Activated CD8-positive, alpha-beta memory T cell treated with anti-CD3 and anti-CD28 coated beads for 48 hours (primary cell): ENCODE data around the gene NOP9.
"Not testable (repeated sequence)": the region's sequence is repeated elsewhere in the genome, so short reads cannot be mapped to it uniquely, and the experiment has no call there.

Experiments used
- DNase-seq, 3 experiments: peaks; one replicate each; pipeline ENCODE4 v3.0.0-alpha.2; 2020; ENCODE audit warnings: low read depth in 2 of 3, low spot score in 2 of 3

The NOP9 gene

DNA sequence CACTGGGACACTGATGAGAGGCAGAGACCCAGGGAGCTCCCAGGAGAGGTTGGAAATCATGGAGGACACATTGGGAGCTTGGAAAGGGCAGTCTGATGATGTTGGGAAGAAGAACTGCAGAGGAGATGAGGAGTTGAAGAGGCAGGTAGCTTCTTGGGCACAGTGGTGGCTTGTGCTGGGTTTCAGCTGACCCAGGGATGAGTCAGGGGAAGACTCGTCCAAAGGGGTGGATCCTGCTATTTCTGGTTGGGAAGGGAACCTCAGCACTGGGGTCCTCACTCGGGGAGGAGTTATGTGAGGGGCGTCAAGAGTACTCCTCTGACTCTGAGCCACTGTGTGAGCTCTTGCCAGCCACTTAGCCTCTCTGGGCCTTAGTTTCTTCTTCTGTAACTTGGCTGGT lies 23.7 kb downstream of the NOP9 start:
- DNase-seq = no peak

DNA sequence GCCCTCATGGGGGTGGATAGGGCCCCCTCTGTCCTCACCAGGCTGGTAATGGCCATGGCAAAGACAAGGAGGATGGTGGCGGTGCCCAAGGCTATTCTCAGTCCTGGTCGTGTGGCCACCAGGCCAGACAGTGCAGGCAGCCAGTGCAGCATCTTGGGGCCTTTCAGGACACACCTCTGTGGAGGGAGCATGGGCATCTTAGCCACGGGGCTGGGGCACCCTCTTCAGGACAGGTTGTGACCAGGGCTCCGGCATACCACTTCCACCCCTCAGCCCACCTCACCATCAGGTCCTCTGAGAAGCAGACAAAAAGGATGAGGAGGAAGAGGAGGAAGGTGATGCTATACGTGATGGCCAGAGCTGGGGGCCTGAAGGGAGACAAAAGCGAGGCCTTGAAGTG lies 24.4 kb downstream of the NOP9 start:
- no peak for DNase-seq

DNA sequence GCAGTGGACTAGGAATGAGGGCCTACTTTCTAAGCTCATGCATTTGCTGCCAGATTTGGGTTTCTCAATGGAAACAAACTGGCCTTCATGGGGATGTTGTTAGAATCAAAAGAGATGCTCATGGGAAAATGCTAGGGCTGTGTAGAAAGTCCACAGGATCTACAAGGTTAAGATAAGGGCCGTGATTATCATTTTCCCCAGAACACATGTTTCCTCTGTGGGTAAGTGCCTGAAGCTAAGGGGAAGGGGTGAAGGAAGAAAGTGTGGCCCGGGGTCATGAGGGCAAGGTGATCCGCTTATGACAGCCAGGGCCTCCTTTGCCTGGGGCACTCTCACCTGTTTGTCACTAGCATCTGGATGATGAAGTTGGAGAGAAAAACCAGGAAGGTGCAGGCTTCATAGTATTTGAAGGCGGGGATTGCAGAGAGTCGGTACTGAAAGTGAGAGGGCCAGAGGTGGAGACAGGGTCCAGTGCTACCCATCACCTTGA lies 25.4 kb downstream of the NOP9 start:
- DNase-seq = no peak

DNA sequence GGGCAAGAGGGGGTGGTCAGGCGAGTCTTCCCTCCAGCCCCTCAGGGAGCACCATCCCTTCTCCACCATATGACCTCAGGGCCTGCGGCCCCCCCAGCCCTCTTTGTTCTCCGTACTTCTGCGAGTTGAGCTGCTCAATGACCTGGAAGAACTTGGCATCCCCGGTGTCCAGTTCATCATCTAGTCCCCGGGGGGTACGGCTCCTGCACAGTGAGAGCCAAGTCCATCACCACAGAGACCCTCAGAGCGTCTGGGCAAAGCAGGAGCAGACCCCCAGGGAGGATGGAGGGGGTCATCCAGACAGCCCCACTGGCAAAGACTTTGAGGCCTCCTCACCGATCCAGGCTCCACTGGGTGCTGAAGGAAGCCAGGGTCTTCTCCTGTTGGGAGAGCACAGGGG lies 26.3 kb downstream of the NOP9 start:
- no peak for DNase-seq

DNA sequence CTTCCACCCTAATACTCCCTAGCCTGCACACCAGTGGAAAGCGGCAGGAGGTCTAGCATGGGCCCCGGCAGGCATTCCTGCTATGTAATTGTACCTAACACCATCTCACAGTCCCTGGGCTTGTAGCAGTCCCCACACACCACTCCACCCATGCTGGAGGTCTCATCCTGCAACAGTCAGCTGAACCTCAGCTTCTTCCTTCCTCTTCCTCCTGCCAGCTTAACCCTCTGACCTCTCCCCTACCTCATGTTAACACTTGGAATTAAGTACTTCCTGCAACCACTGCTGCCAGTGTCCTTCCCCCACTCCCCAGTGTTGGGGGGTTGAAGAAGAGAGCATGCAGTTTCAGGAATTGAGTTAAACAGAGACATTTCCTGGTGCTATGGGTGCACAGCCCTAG lies 27.7 kb downstream of the NOP9 start:
- no peak for DNase-seq

DNA sequence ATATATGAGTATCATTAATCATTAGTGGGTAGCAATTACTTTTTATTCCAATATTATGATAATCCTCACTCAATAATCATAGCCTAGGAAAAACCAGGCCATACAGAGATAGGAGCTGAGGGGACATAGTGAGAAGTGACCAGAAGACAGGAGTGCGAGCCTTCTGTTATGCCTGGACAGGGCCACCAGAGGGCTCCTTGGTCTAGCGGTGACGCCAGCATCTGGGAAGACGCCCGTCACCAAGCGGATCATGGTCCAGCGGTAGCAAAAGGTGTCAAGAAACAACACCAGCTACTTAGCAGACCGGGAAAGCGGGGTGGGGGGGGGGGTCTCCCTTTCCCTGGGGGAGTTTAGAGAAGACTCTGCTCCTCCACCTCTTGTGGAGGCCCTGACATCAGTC lies 28.3 kb downstream of the NOP9 start:
- DNase-seq = not testable (repeated sequence)

DNA sequence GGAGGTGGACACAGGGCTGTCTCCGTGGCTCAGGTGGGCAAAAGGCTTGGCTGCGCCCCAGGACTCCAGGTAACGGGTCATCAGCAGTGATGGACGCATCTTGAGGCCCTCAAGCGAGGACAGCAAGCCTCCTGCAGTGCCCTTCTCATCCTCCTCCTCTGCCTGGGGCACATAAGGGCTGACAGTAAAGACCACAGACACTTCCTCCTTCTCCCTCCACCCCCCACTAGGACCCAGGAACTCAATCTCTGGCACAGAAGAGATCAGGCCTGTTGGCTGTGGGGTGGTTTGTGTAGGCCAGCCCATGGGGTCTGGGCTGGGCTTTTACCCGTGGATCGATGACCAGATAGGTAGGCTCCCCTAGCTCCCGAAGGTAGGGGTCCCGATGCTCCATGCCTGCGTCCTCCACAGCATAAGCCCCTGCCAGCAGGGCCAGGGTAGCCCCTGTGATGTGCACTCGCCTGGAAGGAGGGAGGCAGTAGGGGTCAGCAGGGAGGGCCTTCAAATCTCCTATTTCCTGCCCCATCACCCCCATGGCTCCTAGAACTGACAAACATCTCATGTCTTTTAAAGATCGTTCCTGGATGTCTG lies 29.5 kb downstream of the NOP9 start:
- DNase-seq = no peak

DNA sequence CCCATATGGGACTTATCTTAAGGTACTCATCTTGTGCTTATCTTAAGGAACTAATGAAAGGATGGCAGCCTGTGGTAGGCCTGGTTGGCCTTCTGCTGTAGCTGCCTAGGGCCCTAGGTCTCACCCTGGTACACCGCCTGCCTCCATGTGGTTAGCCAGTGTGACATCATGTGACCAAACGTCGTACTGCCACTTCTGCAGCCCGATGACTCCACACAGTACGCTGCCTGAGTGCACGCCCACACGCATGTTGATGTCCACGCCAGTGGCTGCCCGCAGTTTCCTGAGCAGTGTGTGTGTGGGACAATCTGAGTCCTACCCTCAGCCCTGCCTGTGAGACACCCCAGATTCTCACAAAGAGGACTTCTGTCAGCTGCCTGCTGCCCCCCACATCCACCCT lies 30.1 kb downstream of the NOP9 start:
- peak in 1 of 3 experiments; percentile 52 for DNase-seq

DNA sequence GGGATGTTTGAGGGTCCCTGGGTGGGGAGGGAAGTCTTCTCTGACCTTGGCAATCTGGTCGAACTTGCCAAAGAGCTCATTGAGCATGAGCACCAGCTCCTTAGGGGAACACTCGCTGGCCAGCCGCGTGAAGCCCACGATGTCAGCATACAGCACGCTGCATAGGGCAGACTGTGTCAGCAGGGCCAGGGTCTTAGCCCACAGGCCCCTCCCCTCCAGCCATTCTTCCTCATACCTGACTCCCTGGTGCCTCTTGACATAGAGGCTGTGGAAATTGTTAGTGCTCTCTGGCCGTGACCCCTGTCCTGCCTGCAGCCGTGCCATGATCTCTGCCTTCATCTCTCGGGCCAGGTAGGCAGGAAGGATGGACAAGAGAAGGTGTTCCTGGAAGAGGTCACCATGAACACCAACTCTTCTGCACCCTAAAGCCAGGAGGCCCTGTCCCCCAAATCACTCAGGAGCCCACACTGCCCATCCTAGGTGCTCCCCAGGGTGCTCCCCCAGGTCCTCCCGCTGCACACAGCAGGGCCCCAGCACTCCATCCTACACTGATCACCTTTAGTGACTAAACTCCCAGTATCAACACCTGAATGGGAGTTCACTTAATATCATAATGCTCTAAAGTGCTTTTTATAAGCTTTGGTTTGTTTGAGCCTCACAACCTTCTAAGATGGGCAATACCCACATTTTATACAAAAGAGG lies 31.5 kb downstream of the NOP9 start:
- no peak for DNase-seq

DNA sequence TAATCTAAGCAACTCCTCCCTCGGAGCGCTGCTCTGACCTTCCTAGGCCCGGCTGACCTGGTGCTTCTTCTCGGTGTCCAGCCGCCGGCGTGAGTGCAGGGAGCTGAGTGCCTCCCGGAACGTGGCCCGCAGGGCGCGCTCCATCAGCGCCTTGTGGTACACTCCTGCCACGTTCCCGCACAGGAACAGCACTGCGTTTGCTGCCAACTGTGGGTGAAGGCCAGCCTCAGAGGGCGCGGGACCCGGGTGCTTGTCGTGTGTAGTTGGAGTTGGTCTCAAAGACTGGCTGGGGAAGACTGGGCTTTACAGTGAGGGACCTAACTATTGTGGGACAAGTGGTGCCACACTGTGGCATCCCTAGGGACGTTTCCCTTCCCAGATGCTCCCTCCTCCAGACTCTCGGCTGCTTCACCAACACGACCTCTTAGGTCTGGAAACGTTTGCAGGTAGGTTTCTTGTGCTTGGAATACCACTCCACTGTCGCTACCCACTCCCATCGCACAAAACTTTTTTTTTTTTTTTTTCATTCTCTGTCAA lies 32.1 kb downstream of the NOP9 start:
- no peak for DNase-seq

DNA sequence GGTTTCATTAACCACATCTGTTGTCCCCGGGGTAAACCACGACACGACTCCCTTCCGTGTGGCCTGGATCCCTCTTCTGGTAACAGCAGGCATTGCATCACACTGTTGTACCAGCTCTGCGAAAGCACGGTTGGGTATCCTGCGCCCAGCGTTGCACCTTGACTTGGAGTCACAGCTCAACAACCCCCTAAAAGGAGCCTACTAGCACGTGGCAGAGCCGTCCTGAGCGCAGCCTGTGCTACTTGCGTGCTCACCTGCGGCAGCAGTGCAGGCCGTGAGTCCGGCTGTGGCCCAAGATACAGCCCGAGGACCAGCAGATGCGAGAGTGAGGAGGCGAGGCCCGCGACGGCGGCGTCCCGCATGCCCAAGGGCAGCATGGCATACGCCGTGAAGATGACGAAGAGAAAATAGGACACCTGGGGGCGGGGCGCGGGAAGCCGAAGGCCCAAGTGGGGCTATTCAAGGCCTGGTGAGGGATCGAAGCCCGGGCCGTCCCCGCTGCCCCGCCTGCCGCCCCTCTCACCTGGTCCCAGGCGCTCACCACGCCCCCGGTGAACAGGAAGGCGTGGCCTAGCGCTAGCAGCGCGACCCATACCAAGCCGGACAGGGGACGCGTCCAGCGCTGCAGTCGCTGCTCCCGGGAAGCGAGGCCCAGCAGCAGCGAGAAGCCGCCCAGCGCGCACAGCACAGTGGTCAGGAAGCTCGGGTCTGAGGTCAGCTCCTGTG lies 32.8 kb downstream of the NOP9 start:
- peak in 1 of 3 experiments; percentile 55 for DNase-seq

DNA sequence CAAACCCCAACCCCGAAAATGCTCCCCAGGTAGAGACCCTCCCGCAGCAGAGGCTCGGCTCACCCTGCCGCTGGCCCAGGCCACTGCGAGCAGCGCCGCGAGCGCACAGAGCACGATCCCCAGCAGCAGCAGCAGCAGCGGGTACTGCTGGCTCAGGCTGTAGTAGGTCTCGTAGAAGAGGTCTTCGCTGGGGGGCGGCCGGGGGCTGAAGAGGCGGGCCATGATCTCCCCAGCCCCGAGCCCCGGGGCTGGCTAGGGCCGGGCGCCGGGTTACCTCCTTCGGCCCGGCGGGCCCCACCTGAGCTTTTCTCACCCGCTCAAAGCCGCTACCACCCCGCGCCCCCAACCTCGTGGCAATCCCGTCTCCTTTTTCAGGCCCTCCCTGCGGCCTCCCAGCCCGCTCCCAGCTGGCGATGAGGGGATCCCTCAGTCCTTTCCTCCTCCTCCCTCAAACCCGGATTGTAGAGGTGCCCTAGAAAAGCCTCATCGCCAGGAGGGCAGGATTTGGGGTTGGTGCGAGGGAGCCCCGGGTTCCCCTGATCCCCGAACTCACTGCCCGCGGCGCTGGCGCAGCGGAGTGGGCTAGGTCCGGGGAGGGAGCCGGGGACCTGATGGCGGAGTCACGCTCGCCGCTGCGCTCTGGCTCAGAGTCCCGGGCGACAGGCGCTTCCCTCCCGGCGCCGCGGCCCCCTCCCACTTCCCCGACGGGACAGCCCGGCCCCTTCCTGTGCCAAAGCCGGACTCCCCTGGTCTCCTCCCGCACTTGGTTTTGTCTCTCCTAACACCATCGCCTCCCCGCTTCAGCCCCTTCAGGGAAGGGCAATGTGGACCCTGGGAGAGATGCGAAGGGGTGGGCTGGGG lies 35.0 kb downstream of the NOP9 start, which contains the start of gene ADCY4:
ADCY4 (minus strand) TSS at position 641 of the 861 bp plus-strand sequence; CDS start at position 222, 419 bp downstream.
- no peak for DNase-seq

DNA sequence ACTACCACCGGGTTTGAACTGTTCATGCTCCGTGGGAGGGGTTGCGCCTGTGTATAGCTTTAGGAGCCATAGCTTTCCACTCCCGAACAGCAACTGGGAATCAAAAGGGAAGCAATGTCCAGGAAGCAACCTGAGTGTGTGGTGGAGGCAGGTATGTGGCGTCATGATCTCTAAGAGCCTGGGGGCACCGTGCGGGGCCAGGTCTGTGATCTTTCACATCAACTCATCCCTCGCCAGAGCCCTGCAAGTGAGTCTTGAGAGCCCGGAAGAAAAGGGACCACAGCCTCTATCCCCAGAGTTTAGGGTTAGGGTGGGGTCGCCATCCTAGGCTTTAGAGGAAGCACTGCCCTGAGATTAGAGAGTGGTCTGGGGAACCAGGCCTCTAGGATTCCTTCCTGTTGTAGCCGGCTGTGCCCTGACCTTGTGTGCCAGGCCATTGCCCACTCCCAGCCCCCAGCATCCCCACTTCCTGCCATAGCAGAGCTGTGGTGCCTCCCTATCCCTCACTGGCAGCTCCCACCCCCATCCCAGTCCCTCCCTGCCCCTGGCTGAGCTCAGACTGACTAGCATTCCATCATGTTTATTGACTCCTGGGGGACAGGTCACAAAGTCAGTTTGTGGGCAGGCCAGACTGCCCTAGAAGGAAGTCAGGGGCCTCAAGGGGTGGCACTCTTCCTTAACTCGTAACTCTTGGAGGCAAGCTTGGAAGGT lies 36.0 kb downstream of the NOP9 start:
- no peak for DNase-seq

DNA sequence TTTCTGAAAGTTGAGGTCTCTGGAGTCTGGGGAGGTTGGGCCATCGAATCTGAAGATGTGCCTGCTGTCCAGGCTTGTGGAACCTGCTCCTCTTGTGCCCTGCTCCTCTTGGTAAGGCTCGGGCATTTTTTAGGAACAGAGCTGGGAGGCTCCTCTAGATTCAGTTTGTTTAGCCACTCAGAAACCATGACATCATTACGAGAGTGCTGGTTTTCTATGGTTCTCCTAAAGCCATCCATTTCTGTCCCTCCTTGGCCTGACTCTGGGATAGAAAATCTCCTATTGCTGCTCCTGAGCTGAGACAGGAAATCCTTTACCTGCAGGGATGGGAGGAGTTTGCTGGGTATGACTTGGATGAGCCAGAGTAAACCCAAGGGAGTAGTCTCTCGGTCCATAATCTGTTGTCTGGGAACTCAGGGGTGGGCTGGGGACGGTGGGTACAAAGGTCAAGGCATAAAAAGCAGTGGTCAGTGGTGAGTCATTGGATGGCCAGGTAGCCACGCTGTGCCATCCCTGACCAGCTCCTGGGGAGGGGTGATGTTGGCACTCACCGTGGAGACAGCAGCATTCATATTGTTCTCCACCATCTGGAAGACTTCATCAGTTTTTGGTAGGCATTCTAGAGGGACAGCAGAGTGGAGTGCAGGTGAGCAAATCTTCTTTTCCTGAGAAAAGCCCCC lies 37.6 kb downstream of the NOP9 start:
- no peak for DNase-seq

DNA sequence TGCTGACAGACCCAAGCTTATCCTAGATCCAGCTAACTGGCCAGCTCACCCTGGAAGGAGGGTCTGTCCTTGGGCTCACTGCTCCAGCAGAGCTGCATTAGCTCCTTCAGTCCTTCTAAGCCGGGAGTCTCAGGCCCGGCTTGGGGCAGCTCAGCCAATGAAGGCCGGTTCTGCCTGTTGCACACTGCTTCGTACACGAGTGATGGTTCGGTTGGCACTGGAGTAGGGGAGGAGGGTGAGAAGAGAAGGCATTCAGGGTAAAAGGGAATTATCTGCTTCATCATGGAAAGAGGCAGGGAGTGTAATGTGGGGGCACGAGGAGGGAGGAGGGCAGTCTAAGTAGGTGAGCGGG lies 38.1 kb downstream of the NOP9 start:
- no peak for DNase-seq

DNA sequence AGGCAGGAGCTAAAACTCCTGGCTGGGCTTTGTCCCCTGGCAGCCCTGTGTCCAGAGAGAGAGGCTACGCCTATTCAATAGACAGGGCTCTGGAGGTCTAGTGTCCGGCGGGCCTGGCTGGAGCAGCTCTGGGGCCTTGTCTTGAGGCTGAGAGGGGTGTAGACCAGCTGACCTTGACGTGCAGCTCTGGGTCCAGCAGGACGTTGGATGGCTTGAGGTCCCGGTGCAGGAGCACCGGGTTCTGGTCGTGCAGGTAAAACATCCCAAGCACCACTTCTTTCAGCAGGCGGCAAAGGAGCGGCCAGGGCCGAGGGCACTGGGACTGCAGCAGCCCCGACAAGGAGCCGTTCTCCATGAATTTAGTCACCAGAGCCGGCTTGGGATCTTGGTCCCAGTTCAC lies 39.2 kb downstream of the NOP9 start:
- DNase-seq = no peak

DNA sequence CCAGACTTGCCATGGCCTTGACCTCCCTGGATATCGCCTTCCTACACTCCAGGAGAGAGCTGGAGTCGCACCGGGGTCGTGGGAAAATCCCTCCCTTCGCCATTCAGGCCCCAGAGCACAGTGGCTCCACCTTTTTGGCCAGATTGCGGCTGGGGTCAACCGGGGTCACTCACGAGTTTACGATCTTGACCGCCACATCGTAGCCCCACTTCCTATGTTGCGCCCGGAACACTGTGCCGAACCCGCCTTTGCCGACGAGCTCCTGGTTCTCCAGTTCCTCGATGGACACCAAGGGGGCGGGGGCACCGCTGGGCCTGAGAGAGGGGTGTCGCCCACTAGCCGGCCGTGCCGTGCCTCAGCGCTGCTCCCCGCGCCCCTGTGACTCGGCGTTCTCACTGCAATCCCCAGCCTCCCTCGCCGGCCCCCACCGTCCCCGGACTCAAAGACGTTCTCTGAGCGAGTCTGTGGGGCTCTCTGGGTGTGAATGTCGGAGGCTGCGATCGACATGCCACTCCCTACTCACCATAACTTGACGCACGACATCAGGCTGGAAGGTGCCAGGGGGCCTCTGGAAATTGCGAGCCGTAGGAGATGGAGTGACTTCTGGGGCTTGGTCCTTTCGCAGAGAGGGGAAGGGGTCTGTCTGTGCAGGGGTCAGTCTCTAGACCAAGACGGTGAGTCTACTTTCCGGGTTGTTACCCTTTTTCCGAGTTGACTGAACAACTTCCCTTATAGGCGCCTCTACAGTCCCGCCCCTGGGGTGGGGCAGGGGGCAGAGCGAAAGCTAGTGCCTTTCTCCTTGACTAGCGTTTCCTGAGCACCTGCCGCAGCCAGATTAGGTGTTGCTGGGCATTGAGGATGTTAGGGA lies 39.9 kb downstream of the NOP9 start, which contains the start of gene RIPK3:
RIPK3 (minus strand) TSS at position 708 of the 868 bp plus-strand sequence; CDS start at position 543, 165 bp downstream.
- no peak for DNase-seq

DNA sequence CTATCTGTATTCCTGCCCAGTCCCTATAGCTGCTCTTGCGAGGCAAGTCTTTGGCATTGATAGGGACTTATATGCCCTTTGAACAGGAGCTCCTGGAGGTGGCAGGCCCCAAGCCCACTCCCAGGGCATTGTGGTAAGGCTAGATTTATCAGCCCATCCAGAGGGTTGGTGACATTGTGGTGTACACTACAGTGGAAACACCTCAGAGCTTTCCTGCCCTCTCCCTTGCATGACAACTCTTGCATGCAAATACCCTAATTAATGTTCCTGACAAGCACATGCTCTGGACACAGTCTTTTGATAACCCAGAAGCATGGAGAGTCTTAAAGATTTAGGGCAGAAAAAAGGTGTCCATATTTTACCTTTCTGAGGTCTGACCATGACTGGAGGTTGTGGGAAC lies 41.0 kb downstream of the NOP9 start:
- DNase-seq = no peak

DNA sequence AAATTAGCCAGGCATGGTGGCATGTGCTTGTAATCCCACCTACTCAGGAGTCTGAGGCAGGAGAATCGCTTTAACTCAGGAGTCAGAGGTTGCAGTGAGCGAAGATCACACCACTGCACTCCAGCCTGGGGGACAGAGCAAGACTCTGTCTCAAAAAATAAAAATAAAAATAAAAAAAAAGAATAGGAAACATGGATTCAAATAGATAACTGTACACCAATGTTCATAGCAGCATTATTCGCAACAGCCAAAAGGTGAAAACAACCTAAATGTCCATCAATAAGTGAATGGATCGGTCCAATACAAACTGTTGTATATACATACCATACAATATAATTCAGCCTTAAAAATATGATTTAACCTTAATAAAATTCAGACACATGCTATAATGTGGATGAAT lies 43.2 kb downstream of the NOP9 start:
- DNase-seq = no peak
